K562 (cell line): ENCODE measurements around the gene POLR3K. TPM values are rescaled to one million over a fixed set of nuclear protein-coding genes. Genes with fewer than 3 reads are reported as not detected.
A peak's percentile ranks its signal among the peaks of the same experiment; 100 is the strongest.

ENCODE experiments used
- ARID2 ChIP-seq: fragments of 450-650 bp; IDR thresholded peaks from 2 replicates; pipeline ENCODE4 v1.6.1; 2017; ENCODE audit warnings: antibody characterized with exemption, mild to moderate bottlenecking
- CBFB ChIP-seq: sonication (generic); formaldehyde crosslinking; IDR thresholded peaks from 2 replicates; pipeline ENCODE4 v1.4.0; 2020; ENCODE audit warnings: mild to moderate bottlenecking, missing genetic modification reagents
- CREB3L1 ChIP-seq: fragments of 450-650 bp; IDR thresholded peaks from 2 replicates; pipeline ENCODE4 v1.6.1; 2014; ENCODE audit warnings: low read depth, mild to moderate bottlenecking, moderate library complexity, borderline replicate concordance
- DNMT1 ChIP-seq: fragments of 450-650 bp; IDR thresholded peaks from 2 replicates; pipeline ENCODE4 v1.6.1; 2016; ENCODE audit warnings: antibody characterized with exemption, mild to moderate bottlenecking
- ESRRA ChIP-seq: fragments of 450-650 bp; IDR thresholded peaks from 2 replicates; pipeline ENCODE4 v1.6.1; 2014; ENCODE audit warnings: low read depth, mild to moderate bottlenecking, moderate library complexity, borderline replicate concordance
- GTF2F1 ChIP-seq: IDR thresholded peaks from 2 replicates; pipeline ENCODE4 v1.6.1; 2011; ENCODE audit warnings: low read depth, low read length, improper control_type of control experiment
- HDGF ChIP-seq: fragments of 450-650 bp; IDR thresholded peaks from 2 replicates; pipeline ENCODE4 v1.6.1; 2016
- ID3 ChIP-seq, 2 experiments: fragments of 250-450 bp in 1 of 2; fragments of 450-650 bp in 1 of 2; sonication (Bioruptor Pico) in 1 of 2; IDR thresholded peaks; 2 replicates each; pipeline versions ENCODE4 v1.6.1 to v1.8.0; 2016 to 2021; ENCODE audit warnings: mild to moderate bottlenecking in 2 of 2, moderate library complexity in 2 of 2, missing compliant biosample characterization in 1 of 2, missing genetic modification characterization in 1 of 2
- MAZ ChIP-seq, 2 experiments: fragments of 450-650 bp in 1 of 2; sonication (generic) in 1 of 2; formaldehyde crosslinking; IDR thresholded peaks in 1 of 2; conservative IDR thresholded peaks in 1 of 2; 2 replicates each; pipeline versions ENCODE4 v1.4.0 to v1.5.0; 2020; ENCODE audit warnings: mild to moderate bottlenecking in 1 of 2, missing genetic modification reagents in 1 of 2
- NFE2L1 ChIP-seq: fragments of 450-650 bp; IDR thresholded peaks from 2 replicates; pipeline ENCODE4 v1.6.1; 2016; ENCODE audit warnings: missing genetic modification characterization, low read depth, mild to moderate bottlenecking, missing compliant biosample characterization, moderate library complexity, borderline replicate concordance
- PRMT5 ChIP-seq: sonication (generic); formaldehyde crosslinking; IDR thresholded peaks from 2 replicates; pipeline ENCODE4 v1.5.0; 2020; ENCODE audit warnings: missing genetic modification reagents
- SIN3B ChIP-seq: fragments of 450-650 bp; IDR thresholded peaks from 2 replicates; pipeline ENCODE4 v1.6.1; 2017; ENCODE audit warnings: low read depth, mild to moderate bottlenecking, moderate library complexity
- SMAD4 ChIP-seq: fragments of 250-450 bp; sonication (Bioruptor Pico); conservative IDR thresholded peaks from 2 replicates; pipeline ENCODE4 v1.8.0; 2021; ENCODE audit warnings: inconsistent platforms, mild to moderate bottlenecking, moderate library complexity
- SP2 ChIP-seq: IDR thresholded peaks from 2 replicates; pipeline ENCODE4 v1.6.1; 2011; ENCODE audit warnings: mild to moderate bottlenecking, low read depth, low read length, moderate library complexity; ENCODE audit not compliant: poor library complexity, severe bottlenecking; ENCODE audit errors: extremely low read depth
- SUPT5H ChIP-seq: fragments of 450-650 bp; IDR thresholded peaks from 2 replicates; pipeline ENCODE4 v1.6.1; 2016
- TEAD1 ChIP-seq, 2 experiments: fragments of 450-650 bp in 1 of 2; sonication (generic) in 1 of 2; formaldehyde crosslinking; IDR thresholded peaks; 2 replicates each; pipeline versions ENCODE4 v1.4.0 to v1.8.0; 2020 to 2022; ENCODE audit warnings: mild to moderate bottlenecking in 2 of 2, missing genetic modification reagents in 1 of 2
- YBX1 ChIP-seq: fragments of 450-650 bp; IDR thresholded peaks from 2 replicates; pipeline ENCODE4 v1.7.1; 2016; ENCODE audit warnings: mild to moderate bottlenecking
- ZNF146 ChIP-seq: IDR thresholded peaks from one replicate; pipeline ENCODE4 v1.6.1; 2018; ENCODE audit warnings: missing compliant biosample characterization; ENCODE audit not compliant: unreplicated experiment
- ZNF324 ChIP-seq: fragments of 250-450 bp; sonication (Bioruptor Pico); IDR thresholded peaks from 2 replicates; pipeline ENCODE4 v1.4.0; 2020; ENCODE audit warnings: mild to moderate bottlenecking
- polyA plus RNA-seq, 8 experiments: library from polyadenylated mRNA; depleted of rRNA in 4 of 8; stranded (reverse) in 5 of 8; unstranded in 3 of 8; fragments of >200 nt; fragmentation: Nextera tagmentation in 2 of 8; fragmentation: Illumina TruSeq in 1 of 8; extraction: Ambion mirVana in 2 of 8; extraction: Trizol in 1 of 8; gene quantifications; 2 replicates each; pipeline versions ENCODE4 v1.2.1 to v1.2.3, GENCODE V29; 2011 to 2014; ENCODE audit warnings: inconsistent platforms in 1 of 8, missing spikeins in 1 of 8
- total RNA-seq, 7 experiments: library from RNA; depleted of rRNA in 6 of 7; stranded (reverse); fragments of >200 nt in 6 of 7; fragmentation: Illumina TruSeq in 2 of 7; extraction: Trizol in 2 of 7; gene quantifications; 2 replicates each; pipeline versions ENCODE4 v1.2.1 to v1.2.3, GENCODE V29; 2011 to 2021; ENCODE audit warnings: low replicate concordance in 1 of 7
- TF ChIP-seq, protein P1 (sequence below): fragments of 450-650 bp; IDR thresholded peaks from 2 replicates; pipeline ENCODE4 v1.6.1; 2016; ENCODE audit warnings: low read depth

Gene POLR3K
- total and polyA plus RNA-seq, 9 of the 15 experiments (the other 6 are each of a cell fraction or from before 2014, with no cell fraction given), result 42.1 to 315 (median 86.7) TPM

DNA sequence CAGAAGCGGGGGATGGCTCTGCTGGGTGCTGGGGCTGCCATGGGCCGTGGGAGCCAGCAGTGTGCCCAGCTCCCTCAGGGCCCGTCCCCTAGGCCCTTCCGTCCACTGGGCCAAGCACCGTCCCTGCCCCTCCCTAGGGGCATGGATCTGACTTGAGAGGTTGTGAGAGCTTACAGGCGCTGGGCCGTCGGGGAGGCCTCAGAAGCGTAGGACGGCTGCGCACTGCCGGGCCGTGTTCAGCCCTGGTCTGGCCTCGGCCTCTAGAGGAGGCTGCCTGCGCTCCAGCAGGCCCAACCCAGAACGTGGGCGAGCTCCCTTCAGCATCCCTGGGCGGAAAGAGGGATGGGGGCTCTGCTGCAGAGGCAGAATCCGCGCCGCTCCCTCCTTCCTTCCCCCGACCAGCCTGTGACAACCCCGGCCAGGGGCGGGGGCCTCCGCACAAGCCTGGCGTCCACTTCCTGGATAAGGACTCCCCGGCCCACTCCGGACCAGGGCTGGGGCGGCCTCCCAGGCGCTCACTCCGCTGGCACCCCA is 23.9 kb upstream of the POLR3K start (continued):
- TF ChIP-seq ID3 (CRISPR knock-in tag; IDR thresholded peaks at IDR 0.05), result no peak
- no peak for TF ChIP-seq ID3 (tag; IDR thresholded peaks at IDR 0.05)
- TF ChIP-seq PRMT5 (CRISPR knock-in tag), result no peak
- TF ChIP-seq TEAD1 (CRISPR knock-in tag; IDR thresholded peaks at IDR 0.05), result no peak
- no peak for TF ChIP-seq GTF2F1
- no peak for TF ChIP-seq ZNF146
- TF ChIP-seq SP2, result no peak
- no peak for TF ChIP-seq ZNF324
- TF ChIP-seq SMAD4 (CRISPR knock-in tag), result no peak
- no peak for TF ChIP-seq YBX1
- TF ChIP-seq SUPT5H, result no peak
- no peak for TF ChIP-seq CREB3L1
- no peak for TF ChIP-seq CBFB (CRISPR knock-in tag)
- TF ChIP-seq ESRRA, result no peak
- no peak for TF ChIP-seq SIN3B
- peak in 1 of 2 experiments; percentile 2; a peak in 1 of 4 replicates for TF ChIP-seq MAZ (CRISPR knock-in tag; conservative IDR thresholded peaks at IDR 0.05 in 1 of 2, IDR thresholded peaks at IDR 0.05 in 1 of 2)
- TF ChIP-seq HDGF, result 0 out of 2 replicates have a peak, but pooled peaks have one; percentile 34
- TF ChIP-seq DNMT1, result no peak
- TF ChIP-seq, protein P1, sequence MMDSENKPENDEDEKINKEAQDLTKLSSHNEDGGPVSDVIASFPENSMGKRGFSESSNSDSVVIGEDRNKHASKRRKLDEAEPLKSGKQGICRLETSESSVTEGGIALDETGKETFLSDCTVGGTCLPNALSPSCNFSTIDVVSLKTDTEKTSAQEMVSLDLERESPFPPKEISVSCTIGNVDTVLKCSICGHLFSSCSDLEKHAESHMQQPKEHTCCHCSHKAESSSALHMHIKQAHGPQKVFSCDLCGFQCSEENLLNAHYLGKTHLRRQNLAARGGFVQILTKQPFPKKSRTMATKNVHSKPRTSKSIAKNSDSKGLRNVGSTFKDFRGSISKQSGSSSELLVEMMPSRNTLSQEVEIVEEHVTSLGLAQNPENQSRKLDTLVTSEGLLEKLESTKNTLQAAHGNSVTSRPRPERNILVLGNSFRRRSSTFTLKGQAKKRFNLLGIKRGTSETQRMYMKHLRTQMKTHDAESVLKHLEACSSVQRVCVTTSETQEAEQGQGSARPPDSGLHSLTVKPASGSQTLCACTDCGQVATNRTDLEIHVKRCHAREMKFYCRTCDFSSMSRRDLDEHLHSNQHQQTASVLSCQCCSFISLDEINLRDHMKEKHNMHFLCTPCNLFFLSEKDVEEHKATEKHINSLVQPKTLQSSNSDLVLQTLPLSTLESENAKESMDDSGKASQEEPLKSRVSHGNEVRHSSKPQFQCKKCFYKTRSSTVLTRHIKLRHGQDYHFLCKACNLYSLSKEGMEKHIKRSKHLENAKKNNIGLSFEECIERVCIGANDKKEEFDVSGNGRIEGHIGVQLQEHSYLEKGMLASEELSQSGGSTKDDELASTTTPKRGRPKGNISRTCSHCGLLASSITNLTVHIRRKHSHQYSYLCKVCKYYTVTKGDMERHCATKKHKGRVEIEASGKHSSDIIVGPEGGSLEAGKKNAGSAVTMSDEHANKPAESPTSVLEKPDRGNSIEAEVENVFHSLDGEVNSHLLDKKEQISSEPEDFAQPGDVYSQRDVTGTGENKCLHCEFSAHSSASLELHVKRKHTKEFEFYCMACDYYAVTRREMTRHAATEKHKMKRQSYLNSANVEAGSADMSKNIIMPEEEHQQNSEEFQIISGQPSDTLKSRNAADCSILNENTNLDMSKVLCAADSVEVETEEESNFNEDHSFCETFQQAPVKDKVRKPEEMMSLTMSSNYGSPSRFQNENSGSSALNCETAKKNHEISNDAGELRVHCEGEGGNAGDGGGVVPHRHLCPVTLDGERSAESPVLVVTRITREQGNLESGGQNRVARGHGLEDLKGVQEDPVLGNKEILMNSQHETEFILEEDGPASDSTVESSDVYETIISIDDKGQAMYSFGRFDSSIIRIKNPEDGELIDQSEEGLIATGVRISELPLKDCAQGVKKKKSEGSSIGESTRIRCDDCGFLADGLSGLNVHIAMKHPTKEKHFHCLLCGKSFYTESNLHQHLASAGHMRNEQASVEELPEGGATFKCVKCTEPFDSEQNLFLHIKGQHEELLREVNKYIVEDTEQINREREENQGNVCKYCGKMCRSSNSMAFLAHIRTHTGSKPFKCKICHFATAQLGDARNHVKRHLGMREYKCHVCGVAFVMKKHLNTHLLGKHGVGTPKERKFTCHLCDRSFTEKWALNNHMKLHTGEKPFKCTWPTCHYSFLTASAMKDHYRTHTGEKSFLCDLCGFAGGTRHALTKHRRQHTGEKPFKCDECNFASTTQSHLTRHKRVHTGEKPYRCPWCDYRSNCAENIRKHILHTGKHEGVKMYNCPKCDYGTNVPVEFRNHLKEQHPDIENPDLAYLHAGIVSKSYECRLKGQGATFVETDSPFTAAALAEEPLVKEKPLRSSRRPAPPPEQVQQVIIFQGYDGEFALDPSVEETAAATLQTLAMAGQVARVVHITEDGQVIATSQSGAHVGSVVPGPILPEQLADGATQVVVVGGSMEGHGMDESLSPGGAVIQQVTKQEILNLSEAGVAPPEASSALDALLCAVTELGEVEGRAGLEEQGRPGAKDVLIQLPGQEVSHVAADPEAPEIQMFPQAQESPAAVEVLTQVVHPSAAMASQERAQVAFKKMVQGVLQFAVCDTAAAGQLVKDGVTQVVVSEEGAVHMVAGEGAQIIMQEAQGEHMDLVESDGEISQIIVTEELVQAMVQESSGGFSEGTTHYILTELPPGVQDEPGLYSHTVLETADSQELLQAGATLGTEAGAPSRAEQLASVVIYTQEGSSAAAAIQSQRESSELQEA, result no peak
- no peak for TF ChIP-seq ARID2
- TF ChIP-seq NFE2L1 (tag), result no peak
